GM21390 (cell line): ENCODE results near the gene ESPN.

Experiments used
- ATAC-seq: cut with Tn5 transposase; IDR thresholded peaks from one replicate; pipeline ENCODE4 v1.9.1; 2021; ENCODE audit not compliant: unreplicated experiment

The ESPN gene

DNA sequence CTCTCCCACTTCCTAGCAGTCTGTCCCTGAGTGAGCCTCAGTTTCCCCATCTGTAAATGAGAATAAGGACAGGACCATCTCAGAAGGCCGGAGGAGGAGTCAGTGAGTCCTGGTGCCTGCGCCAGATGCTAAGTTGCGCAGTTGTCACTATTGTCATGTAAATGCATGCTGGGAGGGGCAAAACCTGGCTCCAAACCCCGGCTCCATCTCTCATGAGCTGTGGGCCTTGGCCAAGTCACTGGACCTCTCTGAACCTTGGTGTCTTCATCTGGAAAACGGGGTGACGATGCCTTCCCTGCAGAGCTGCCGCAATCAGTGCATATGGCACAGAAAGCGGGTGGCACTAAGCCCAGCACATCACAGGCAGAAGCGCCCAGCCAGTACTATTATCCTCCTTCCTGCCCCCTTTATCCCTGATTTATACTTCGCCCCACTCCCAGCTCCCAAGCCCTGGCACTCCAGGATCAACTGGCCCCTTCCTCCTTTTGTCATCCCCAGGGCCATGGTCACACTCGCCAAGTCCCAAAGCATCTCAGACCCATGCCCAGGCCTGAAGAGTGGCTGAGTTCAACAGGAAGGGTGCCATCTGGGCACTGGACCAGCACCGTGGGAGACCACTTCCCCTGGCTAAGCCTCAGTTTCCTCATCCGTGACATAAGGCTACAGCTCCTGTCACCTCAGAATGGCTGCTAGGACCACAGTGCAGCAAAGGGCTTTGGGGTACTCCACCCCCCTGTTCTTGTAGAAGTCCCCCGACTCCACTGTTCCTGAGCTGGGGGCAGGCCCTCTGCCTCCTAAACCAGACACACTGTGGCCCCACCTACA is 71.2 kb downstream of the ESPN start:
- ATAC-seq = no peak

GRCh38 chr1:6496365-6496721 is 71.8 kb downstream of the ESPN start:
- no peak for ATAC-seq

- no peak for ATAC-seq
Measured at GRCh38 chr1:6496890-6497214, 72.3 kb downstream of the ESPN start.

DNA sequence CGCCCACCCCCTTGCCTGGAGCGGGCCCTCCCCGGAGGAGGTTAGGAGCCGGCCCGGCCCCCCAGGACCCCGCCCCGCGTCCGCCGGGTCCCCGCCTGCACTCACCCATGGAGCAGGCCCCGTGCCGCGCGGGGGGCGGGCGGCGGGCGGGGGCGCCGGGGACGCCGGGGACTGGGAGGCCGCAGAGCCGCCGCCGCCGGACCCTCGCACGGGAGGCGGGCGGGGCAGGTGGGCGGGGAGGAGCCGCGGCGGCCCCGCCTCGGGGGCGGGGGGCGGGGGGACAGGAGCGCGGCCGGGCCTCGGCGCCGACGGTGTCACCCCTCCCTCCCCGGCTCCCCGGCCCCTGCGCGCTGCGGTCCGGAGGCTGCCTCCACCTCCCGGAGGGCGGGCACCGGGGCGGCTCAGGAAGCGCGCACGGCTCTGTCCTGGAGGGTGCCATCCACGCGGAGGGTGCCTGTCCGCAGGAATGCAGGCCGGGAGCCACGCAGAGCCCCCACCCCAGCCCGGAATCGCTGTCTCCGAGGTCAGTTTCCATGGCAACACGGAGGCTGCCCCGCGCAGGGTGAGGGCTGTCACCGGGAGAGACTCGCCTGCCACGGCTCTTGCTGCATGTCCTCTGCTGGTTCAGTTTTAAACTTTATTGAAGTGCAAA is 72.8 kb downstream of the ESPN start:
- ATAC-seq = no peak

GRCh38 chr1:6497867-6498575 is 73.4 kb downstream of the ESPN start:
- ATAC-seq = no peak

- ATAC-seq = no peak
Measured at GRCh38 chr1:6498576-6499111, 74.1 kb downstream of the ESPN start.

GRCh38 chr1:6499296-6499695 is 74.7 kb downstream of the ESPN start:
- ATAC-seq = no peak

- no peak for ATAC-seq
Measured at GRCh38 chr1:6500544-6501278, 76.1 kb downstream of the ESPN start.

- ATAC-seq = no peak
Measured at GRCh38 chr1:6501279-6501813, 76.8 kb downstream of the ESPN start.

- ATAC-seq = no peak
Measured at GRCh38 chr1:6502000-6502891, 77.7 kb downstream of the ESPN start.

- no peak for ATAC-seq
Measured at GRCh38 chr1:6503884-6504602, 79.5 kb downstream of the ESPN start.

DNA sequence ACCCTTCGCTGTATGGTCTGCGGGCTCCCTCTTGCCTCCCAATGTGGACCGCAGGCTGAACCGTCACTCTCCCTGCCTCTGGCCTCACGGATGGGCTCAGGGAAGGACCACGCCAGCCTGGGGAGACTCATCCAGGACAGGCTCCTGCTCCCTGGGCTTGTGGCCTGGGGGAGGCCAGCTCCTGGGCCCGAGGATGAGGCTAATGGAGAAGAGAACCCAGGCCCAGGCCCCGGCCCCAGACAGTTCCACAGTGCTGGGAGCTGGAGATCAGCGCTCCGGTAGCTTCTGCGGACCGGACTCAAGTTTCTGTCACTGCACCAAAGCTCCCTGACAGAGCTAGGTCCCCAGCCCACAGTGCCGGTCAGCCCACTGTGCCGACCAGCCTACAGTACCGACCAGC is 80.3 kb downstream of the ESPN start:
- no peak for ATAC-seq

DNA sequence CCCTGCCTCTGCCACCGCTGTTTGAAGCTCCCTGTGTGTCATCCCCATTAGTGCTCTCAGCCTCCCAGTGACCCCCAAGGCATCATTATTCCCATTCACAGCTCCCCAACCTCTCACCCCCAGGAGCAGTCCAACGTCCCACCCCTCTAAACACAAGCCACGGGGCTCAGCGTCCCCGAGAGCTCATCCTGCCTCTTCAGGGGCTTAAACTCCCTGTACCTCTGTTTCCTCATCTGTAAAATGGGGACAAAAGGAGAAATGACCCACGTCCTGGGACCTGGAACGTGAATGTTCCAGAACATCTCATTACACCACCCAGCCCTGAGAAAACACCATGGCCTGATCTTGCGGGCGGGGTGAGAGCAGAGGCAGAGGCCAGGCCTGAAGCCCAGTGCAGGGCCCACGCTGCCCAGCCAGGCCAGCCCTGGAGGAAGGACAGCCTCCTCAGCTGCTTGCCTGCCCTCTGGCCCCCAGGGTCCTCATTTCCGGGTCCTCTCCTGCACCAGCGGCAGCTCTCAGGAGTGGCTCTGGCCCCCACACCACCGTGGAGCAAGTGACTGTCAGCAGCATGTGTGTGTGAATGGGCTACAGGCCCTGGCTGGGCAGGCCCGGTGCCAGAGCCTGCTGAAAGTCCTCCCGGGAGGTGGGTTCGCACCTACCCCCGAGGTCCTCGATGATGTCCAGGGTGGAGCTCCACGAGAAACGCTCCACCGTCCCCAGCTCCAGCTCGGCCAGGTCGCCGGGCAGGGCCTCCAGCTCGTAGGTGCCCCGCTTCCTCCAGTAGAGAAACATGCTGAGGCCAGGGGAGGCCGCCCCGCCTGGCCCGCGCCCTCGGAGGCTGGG is 81.0 kb downstream of the ESPN start:
- no peak for ATAC-seq

DNA sequence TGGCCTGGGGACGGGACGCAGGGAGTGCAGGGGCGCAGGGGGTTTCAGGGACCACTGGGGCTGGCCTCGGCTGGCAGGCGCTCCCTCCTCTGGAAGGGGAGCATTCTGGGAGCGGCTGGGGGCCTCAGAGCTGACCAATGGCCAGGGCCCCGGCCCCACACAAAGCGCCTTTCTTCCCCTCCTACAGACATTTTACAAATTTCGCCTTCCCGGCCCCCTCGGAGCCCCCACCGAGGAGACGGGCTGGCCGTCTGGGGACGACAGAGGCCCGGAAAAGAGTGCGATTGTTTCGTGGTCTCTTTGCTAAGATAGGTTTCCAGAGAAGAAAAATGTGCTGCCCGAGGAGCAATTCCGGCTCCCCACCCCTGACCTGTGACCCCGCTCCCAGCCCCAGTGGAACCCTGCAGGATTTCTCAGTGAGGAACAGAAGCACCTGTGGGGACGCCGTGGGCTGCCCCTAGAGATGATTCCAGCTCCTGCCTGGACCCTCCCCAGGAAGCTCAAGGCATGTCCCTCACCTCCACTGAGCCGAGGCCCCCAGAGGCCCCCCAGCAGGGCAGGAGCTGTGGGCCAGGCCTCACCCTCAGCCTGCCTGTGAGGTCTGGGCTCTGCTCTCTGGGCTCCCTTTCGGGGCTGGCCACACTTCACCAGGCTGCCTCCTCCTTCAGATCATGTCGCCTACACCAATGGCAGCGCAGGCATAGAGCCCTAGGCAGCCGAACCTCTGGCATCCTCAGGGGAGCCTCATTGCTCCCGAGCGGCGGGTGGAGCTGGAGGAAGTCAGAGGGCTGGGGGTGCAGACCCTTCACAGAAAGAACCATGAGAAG is 81.8 kb downstream of the ESPN start:
- no peak for ATAC-seq

DNA sequence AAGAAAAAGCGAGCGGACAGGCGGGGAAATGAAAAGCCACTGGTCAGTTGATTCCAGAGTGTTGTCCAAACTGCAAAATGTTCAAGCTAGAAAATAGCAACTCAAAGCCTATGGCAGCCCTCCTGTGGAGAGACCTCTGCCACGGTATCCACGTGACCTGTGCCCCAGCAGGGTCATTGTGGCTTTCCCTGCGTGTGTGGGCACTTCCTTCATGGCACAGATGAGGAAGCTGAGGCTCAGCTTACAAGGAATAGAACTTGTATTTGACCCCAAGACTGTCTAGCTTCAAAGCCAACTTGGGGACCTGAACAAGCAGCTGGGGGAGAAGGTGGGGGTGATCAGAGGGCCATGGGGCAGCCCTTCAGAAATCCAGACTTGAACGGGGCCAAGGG is 82.5 kb downstream of the ESPN start:
- ATAC-seq = no peak

DNA sequence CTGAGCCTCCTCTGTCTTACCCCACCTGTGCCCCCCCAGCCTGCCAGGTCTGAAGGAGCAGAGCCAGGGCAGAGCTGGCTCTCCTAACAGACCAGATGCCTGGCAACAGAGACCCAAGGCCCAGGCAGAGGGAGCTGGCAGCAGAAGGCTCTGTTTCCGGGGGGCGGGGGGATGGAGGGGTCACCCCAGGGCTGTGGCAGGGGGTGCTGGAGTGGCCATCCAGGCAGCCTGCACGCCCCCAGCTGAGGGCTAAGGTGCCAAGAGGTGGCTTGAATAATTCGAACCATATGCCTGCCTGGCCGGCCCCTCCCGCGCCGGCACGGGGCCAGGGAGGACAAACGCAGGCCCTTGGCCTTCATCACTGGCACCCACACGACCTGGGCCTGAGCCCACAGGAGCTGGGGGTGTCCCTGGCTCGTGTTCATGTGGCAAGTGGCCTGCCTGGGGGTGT is 82.9 kb downstream of the ESPN start:
- no peak for ATAC-seq

DNA sequence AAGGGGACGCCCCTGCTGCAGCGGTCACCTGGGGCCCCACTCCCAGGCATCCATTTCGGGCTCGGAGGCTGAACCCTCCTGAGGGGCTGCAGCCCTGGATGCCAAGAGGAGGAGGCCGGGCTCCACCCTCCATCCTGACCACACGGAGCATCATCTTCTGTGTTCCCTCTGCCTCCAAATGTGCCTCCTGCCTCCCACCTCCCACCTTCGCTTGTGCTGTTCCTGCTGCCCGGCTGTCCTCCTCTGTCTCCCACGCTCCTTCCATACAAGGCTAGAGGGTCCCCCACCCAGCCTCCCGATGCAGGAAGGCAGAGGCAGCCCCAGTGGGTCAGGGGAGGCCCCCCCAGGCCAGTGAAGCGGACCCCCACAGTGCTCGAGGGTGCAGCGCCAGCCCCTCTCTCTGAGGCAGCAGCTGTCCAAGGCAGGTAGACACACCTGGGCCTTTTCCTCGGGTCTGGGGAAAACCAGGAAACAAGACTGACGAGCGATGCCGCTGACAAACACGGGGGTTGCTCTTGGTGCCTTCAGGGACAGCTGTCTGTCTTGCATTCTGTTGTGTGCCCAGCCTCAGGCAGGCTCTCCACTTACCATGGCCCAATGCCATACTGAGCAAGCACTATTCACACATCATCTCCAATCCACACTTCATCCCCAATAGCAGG is 83.7 kb downstream of the ESPN start:
- no peak for ATAC-seq
